MG63 (cell line): ENCODE measurements around the gene SLC25A52. TPM values are rescaled to one million over a fixed set of nuclear protein-coding genes. Genes with fewer than 3 reads are reported as not detected.
"Not testable (repeated sequence)": the region's sequence is repeated elsewhere in the genome, so short reads cannot be mapped to it uniquely, and the experiment has no call there.

Experiments used
- DNase-seq: peaks from one replicate; pipeline ENCODE4 v3.0.0-alpha.2; 2020
- H3K27me3 ChIP-seq: fragments of 250-450 bp; sonication (Bioruptor Pico); 2 replicates; pipeline ENCODE4 v1.5.1; 2020; ENCODE audit warnings: mild to moderate bottlenecking, moderate library complexity
- H3K36me3 ChIP-seq: fragments of 250-450 bp; sonication (Bioruptor Pico); 2 replicates; pipeline ENCODE4 v1.5.1; 2020; ENCODE audit warnings: mild to moderate bottlenecking, moderate library complexity
- H3K4me3 ChIP-seq: fragments of 250-450 bp; sonication (Bioruptor Pico); 2 replicates; pipeline ENCODE4 v1.5.1; 2020; ENCODE audit warnings: mild to moderate bottlenecking, moderate library complexity
- H3K9me3 ChIP-seq: fragments of 250-450 bp; sonication (Bioruptor Pico); 2 replicates; pipeline ENCODE4 v1.5.1; 2020; ENCODE audit warnings: mild to moderate bottlenecking, moderate library complexity
- total RNA-seq: library from RNA; depleted of rRNA; stranded (reverse); fragments of >200 nt; shearing (Covaris generic); gene quantifications from 2 replicates; pipeline ENCODE4 v1.2.3, GENCODE V29; 2014; ENCODE audit warnings: low replicate concordance; rRNA removed

SLC25A52 gene
- not detected in 2 replicates for total RNA-seq

DNA sequence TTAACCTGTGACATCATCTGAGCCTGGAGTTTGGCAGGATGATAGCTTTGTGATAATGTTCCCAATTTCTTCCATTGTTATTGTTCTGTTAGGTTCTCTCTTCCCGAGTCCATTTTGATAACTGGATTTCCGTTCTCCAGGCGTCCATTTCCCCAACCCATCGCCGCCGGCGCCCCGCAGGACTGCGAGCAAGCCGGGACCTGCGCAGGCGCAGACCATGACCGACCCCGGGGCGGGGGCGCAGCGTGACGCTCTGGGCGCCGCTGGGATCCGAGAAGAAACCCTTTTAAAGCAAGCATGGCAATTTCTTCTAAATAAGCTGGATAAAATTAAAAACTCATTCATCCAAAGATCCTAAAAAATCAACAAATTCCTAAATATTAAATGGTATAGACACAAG is at the start of gene SLC25A52:
SLC25A52 (minus strand) TSS at position 186 of the 400 bp plus-strand sequence. CDS start 219 bp downstream, outside the sequence.
- no peaks in the 10 kb centered on the region for H3K27me3 ChIP-seq
- no peaks in the 10 kb centered on the region for H3K36me3 ChIP-seq
- no peak within 1 kb of the TSS for H3K4me3 ChIP-seq
- H3K9me3 ChIP-seq: no peaks in the 10 kb centered on the region
- no peak for DNase-seq

GRCh38 chr18:31809049-31809448 is 48.4 kb upstream of the SLC25A52 start:
- not testable (repeated sequence) for DNase-seq, H3K9me3 ChIP-seq, H3K36me3 ChIP-seq, H3K27me3 ChIP-seq, H3K4me3 ChIP-seq

- no peaks in the 10 kb centered on the region for H3K27me3 ChIP-seq
- H3K36me3 ChIP-seq: no peaks in the 10 kb centered on the region
- DNase-seq: no peak
These were observed 40.4 kb upstream of the SLC25A52 start for GRCh38 chr18:31801078-31801477.

DNA sequence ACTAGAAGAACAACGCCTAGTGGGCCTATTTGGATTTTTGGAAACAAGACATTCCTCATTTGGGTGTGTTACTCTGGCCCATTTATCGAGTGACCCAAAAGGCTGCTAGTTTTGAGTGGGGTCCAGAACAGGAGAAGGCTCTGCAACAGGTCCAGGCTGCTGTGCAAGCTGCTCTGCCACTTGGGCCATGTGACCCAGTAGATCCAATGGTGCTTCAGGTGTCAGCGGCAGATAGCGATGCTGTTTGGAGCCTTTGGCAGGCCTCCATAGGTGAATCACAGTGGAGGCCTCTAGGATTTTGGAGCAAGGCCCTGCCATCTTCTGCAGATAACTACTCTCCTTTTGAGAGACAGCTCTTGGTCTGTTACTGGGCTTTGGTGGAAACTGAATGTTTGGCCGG is 38.6 kb upstream of the SLC25A52 start:
- H3K9me3 ChIP-seq, H3K27me3 ChIP-seq, H3K4me3 ChIP-seq, H3K36me3 ChIP-seq, DNase-seq: not testable (repeated sequence)

More at GRCh38 chr18:31801078-31801477, 40.4 kb upstream of the SLC25A52 start:
- H3K4me3 ChIP-seq: no peak overlapping the region
- no peaks in the 10 kb centered on the region for H3K9me3 ChIP-seq

- Histone ChIP-seq H3K36me3 (no peaks in the 10 kb centered on the region), H3K4me3 (no peak overlapping the region)
- DNase-seq: no peak
These were observed 37.7 kb upstream of the SLC25A52 start for GRCh38 chr18:31798399-31798798.

GRCh38 chr18:31795747-31796146 is 35.1 kb upstream of the SLC25A52 start:
- H3K9me3 ChIP-seq: no peaks in the 10 kb centered on the region
- H3K4me3 ChIP-seq: no peak overlapping the region
- H3K36me3 ChIP-seq: no peaks in the 10 kb centered on the region
- no peaks in the 10 kb centered on the region for H3K27me3 ChIP-seq
- DNase-seq: no peak

More at GRCh38 chr18:31798399-31798798, 37.7 kb upstream of the SLC25A52 start:
- Histone ChIP-seq H3K9me3 (no peaks in the 10 kb centered on the region), H3K27me3 (no peaks in the 10 kb centered on the region)

GRCh38 chr18:31793531-31793930 is 32.9 kb upstream of the SLC25A52 start:
- no peak for DNase-seq
- H3K36me3 ChIP-seq: no peaks in the 10 kb centered on the region
- no peak overlapping the region for H3K4me3 ChIP-seq
- no peaks in the 10 kb centered on the region for H3K9me3 ChIP-seq
- H3K27me3 ChIP-seq: no peaks in the 10 kb centered on the region

GRCh38 chr18:31792580-31792911 is 31.9 kb upstream of the SLC25A52 start:
- Histone ChIP-seq H3K4me3 (no peak overlapping the region), H3K36me3 (no peaks in the 10 kb centered on the region), H3K27me3 (no peaks in the 10 kb centered on the region), H3K9me3 (no peaks in the 10 kb centered on the region)
- DNase-seq: no peak

DNA sequence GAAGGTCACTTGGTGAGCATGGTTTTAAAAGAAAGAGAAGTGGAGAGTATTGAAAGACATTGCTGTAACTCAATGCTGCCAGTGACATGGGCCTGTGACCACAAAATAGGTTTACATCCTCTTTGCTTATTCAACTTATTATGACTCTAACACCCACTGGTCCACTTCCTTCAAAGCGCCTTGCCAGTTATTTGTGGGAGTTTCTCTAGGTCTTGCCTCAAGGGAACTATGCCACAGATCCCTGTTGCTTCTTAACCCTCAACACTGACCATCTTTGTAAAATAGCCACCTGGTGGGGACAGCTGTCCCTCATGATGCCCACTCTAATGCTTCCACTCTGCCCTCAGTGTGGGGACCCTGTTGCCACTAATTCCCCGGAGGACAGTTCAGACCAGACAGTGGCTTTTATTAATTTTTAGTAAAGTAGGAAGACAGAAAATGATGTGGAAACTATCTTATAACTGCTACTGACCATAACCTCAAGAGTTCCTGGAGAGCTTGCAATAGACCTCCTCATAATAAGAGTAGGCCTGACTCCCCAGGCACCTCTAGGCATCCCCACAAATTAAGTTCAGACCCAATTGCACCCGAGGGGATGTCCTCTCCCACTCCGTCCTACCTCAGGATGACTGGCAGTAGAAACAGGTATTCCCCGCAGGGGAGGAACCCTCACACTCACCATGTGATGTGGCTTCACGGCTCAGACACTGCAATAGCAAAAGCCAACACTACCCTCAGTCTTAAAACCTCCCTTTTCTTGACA is 31.3 kb upstream of the SLC25A52 start:
- Histone ChIP-seq H3K36me3 (no peaks in the 10 kb centered on the region), H3K9me3 (no peaks in the 10 kb centered on the region), H3K4me3 (no peak overlapping the region), H3K27me3 (no peaks in the 10 kb centered on the region)
- DNase-seq: no peak

DNA sequence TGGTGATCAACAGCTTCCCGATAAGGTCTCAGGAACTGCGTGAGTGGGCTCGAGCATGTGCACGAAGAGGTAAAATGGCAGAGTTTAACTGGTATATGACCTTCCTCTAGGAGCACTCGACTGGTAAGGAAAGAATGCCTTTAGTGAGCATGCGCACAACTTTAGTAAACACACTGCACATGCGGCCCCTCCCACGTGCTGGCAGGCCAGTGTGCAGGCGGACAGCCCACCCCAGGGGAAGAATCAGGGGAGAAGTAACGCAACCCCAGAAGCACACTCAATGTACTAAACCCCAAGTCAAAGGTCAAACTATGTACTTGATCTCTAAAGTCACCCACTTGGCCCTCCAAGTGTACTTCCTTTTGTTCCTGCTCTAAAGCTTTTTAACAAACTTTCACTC is 28.7 kb upstream of the SLC25A52 start:
- DNase-seq: no peak
- Histone ChIP-seq H3K4me3 (no peak overlapping the region), H3K27me3 (no peaks in the 10 kb centered on the region), H3K9me3 (no peaks in the 10 kb centered on the region), H3K36me3 (no peaks in the 10 kb centered on the region)

- no peak overlapping the region for H3K4me3 ChIP-seq
- H3K9me3 ChIP-seq: peaks cover 8% of the 10 kb centered on the region
- DNase-seq: no peak
- H3K36me3 ChIP-seq: no peaks in the 10 kb centered on the region
- H3K27me3 ChIP-seq: no peaks in the 10 kb centered on the region
These were observed 22.4 kb upstream of the SLC25A52 start for GRCh38 chr18:31783059-31783458.

- H3K36me3 ChIP-seq: no peaks in the 10 kb centered on the region
- no peak for DNase-seq
- no peak overlapping the region for H3K4me3 ChIP-seq
These were observed 17.8 kb upstream of the SLC25A52 start for GRCh38 chr18:31778391-31778950.

GRCh38 chr18:31776093-31776492 is 15.4 kb upstream of the SLC25A52 start:
- Histone ChIP-seq H3K27me3 (no peaks in the 10 kb centered on the region), H3K4me3 (no peak overlapping the region)
- DNase-seq: no peak

More at GRCh38 chr18:31778391-31778950, 17.8 kb upstream of the SLC25A52 start:
- Histone ChIP-seq H3K27me3 (no peaks in the 10 kb centered on the region), H3K9me3 (peaks cover 8% of the 10 kb centered on the region)

GRCh38 chr18:31774962-31775361 is 14.3 kb upstream of the SLC25A52 start:
- no peaks in the 10 kb centered on the region for H3K27me3 ChIP-seq
- peaks cover 8% of the 10 kb centered on the region for H3K9me3 ChIP-seq
- H3K4me3 ChIP-seq: no peak overlapping the region
- no peak for DNase-seq
- no peaks in the 10 kb centered on the region for H3K36me3 ChIP-seq

More at GRCh38 chr18:31776093-31776492, 15.4 kb upstream of the SLC25A52 start:
- no peaks in the 10 kb centered on the region for H3K36me3 ChIP-seq
- H3K9me3 ChIP-seq: peaks cover 8% of the 10 kb centered on the region

DNA sequence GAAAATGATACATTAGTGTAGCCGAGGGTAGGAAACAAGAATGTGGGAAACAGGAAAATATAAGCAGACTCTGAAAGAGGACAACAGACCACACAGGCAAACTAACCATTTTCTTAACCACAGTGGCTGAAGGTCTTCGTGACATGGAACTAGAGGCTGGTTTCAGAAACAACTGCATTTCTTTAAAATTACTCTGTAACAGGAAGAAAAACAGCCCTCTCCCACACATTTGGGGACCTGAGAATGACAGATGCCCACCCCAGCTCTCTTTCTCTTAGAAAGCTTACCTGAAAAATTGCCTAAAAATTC is 13.8 kb upstream of the SLC25A52 start:
- peak overlapping the region; percentile 27 for H3K4me3 ChIP-seq
- no peak for DNase-seq
- no peaks in the 10 kb centered on the region for H3K27me3 ChIP-seq
- no peaks in the 10 kb centered on the region for H3K36me3 ChIP-seq
- H3K9me3 ChIP-seq: peaks cover 6% of the 10 kb centered on the region

- Histone ChIP-seq H3K27me3 (no peaks in the 10 kb centered on the region), H3K9me3 (peaks cover 3% of the 10 kb centered on the region; the same call in 1 of the 2 replicates), H3K36me3 (no peaks in the 10 kb centered on the region), H3K4me3 (peak overlapping the region; percentile 27)
- no peak for DNase-seq
These were observed 13.2 kb upstream of the SLC25A52 start for GRCh38 chr18:31773774-31774476.

DNA sequence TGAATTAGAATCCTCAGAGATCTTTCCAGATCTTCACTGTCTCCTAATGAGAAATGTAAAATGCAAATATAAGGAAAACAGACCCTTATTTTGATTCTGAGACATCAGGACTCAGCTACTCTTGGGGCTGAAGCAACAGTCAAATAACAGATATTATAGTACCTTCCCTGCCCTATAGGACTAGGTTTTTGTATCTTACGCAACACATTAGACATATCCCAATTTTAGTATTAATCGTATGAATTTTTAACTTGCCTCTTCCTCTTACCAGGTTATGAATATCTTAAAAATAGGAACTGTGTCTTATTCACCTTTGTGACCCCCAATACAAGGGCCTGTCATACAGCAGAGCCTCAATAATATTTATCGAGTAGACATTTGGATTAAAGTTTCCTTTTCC is 12.0 kb upstream of the SLC25A52 start:
- no peaks in the 10 kb centered on the region for H3K27me3 ChIP-seq
- H3K36me3 ChIP-seq: no peaks in the 10 kb centered on the region
- no peaks in the 10 kb centered on the region for H3K9me3 ChIP-seq
- no peak overlapping the region for H3K4me3 ChIP-seq
- DNase-seq: no peak
